Kidney (tissue), 14 donors: ENCODE results near the gene ADCY6. TPM values are rescaled to one million over a fixed set of nuclear protein-coding genes. Genes with fewer than 3 reads are reported as not detected.

ENCODE experiments used
- DNase-seq, 5 donors: peaks; one replicate each; pipeline ENCODE4 v3.0.0-alpha.2; 2013 to 2020
- FAIRE-seq: peaks from 2 replicates; lab custom pipeline; 2012; peaks lifted over from hg19 to GRCh38; lab: Jason Lieb, UNC
- H3K27ac ChIP-seq, 2 donors: one replicate each; pipeline ENCODE4 v1.7.0; 2013; ENCODE audit warnings: low read depth in 2 of 2, low read length in 2 of 2, inconsistent platforms in 1 of 2
- H3K27me3 ChIP-seq: one replicate; pipeline ENCODE4 v1.7.1; 2013; ENCODE audit warnings: low read length, inconsistent platforms; ENCODE audit not compliant: control insufficient read depth, insufficient read depth
- H3K36me3 ChIP-seq, 3 donors: one replicate each; pipeline versions ENCODE4 v1.7.0 to v1.7.1; 2013; ENCODE audit warnings: low read length in 3 of 3, control low read depth in 1 of 3, inconsistent platforms in 1 of 3; ENCODE audit not compliant: insufficient read depth in 3 of 3, control insufficient read depth in 2 of 3
- H3K4me1 ChIP-seq, 3 donors: one replicate each; pipeline versions ENCODE4 v1.7.0 to v1.7.1; 2013; ENCODE audit warnings: low read length in 3 of 3, inconsistent platforms in 1 of 3, low read depth in 1 of 3; ENCODE audit not compliant: control insufficient read depth in 2 of 3, insufficient read depth in 2 of 3
- H3K4me3 ChIP-seq, 3 donors: one replicate each; pipeline versions ENCODE4 v1.7.0 to v1.8.1; 2013; ENCODE audit warnings: low read length in 3 of 3, control low read depth in 1 of 3, inconsistent platforms in 1 of 3
- H3K9ac ChIP-seq, 3 donors: one replicate each; pipeline versions ENCODE4 v1.7.0 to v1.7.1; 2013; ENCODE audit warnings: low read length in 3 of 3, control low read depth in 1 of 3, inconsistent platforms in 1 of 3
- H3K9me3 ChIP-seq, 3 donors: one replicate each; pipeline versions ENCODE4 v1.7.0 to v1.7.1; 2013; ENCODE audit warnings: low read length in 3 of 3, control low read depth in 1 of 3, inconsistent platforms in 1 of 3; ENCODE audit not compliant: control insufficient read depth in 2 of 3, insufficient read depth in 1 of 3
- intact Hi-C: fragments of 100-400 bp; cut with DNase I; formaldehyde crosslinking; loops from one replicate; pipeline ENCODE4 v1.11.1; 2022
- polyA plus RNA-seq: library from polyadenylated mRNA; stranded (reverse); fragments of 350-450 nt; fragmentation: Illumina TruSeq; extraction: RNeasy Lipid Tissue Mini Kit (QIAGEN cat#74804); gene quantifications from one replicate; pipeline ENCODE4 v1.2.3, GENCODE V29; 2014; ENCODE audit warnings: low read depth, low replicate concordance; ENCODE audit not compliant: insufficient read depth
- total RNA-seq: library from RNA; stranded (reverse); fragmentation: NEBNext Ultra II Directional; extraction: Animal tissue kit (Norgen Biotek cat#: 25700); gene quantifications from one replicate; pipeline ENCODE4 v1.2.1, GENCODE V29; 2021
- TF ChIP-seq, protein P1 (sequence below): IDR thresholded peaks from 3 replicates; pipeline ENCODE4 v1.5.1; 2012; ENCODE audit warnings: mild to moderate bottlenecking, moderate library complexity, borderline replicate concordance; ENCODE audit not compliant: insufficient read depth; ENCODE audit errors: extremely low read depth
- donor health status: control.
- donor health status: control.
- donor health status: control.
- donor health status: control.
- donor health status: control.
- donor health status: DM: yes; HTN: yes; CAD: no.
- donor health status: Normal renal cell carcinoma (clear cell type).

The ADCY6 gene
- total and polyA plus RNA-seq, 2 donors from 2014 or later, result 27.3 to 66.9 TPM

DNA sequence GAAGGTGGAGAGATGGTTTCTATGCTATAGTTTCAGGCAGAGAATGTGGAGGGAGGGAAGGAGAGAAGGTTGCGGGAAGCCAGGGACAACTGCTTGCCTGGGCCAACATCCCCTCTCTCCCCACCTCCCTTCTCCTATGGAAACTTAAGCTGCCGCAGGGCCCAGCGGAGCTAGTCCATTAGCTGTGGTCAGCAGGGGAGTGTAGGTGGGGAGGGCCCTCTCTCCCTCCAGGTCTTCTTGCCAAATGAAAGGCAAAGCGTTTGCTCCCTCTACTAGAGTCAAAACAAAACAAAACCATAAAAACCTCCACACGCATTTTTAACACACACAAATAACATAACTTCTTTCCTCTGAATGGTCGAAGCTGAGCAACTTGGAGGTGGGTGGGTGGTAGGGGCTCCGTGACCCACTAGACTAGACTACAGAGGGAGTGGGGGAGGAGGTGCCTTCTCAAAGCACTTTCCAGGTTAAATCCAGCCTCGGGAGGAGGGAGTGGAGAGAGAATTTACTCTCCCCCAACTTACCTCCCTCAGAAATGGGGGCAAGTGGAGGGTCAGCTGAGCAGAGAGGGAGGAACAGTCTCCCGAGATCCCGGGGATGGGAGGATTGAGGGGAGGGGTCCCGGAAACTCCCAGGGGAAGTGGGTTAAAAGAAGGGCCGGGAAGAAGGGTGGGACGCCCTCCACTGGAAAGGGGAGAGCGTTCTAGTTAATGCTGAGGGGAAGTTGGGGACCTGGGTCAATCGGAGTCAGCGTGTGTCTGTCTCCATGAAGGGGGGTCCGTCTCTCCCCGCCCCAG is 24.8 kb upstream of the ADCY6 start:
- peak overlapping the region; percentile 46 to 81 (median 63) for H3K4me3 ChIP-seq
- H3K27me3 ChIP-seq, result no peaks in the 10 kb centered on the region
- H3K36me3 ChIP-seq, result no peaks in the 10 kb centered on the region
- intact Hi-C loops, result no loop called here
- no peaks in the 10 kb centered on the region for H3K9me3 ChIP-seq
- TF ChIP-seq, protein P1, sequence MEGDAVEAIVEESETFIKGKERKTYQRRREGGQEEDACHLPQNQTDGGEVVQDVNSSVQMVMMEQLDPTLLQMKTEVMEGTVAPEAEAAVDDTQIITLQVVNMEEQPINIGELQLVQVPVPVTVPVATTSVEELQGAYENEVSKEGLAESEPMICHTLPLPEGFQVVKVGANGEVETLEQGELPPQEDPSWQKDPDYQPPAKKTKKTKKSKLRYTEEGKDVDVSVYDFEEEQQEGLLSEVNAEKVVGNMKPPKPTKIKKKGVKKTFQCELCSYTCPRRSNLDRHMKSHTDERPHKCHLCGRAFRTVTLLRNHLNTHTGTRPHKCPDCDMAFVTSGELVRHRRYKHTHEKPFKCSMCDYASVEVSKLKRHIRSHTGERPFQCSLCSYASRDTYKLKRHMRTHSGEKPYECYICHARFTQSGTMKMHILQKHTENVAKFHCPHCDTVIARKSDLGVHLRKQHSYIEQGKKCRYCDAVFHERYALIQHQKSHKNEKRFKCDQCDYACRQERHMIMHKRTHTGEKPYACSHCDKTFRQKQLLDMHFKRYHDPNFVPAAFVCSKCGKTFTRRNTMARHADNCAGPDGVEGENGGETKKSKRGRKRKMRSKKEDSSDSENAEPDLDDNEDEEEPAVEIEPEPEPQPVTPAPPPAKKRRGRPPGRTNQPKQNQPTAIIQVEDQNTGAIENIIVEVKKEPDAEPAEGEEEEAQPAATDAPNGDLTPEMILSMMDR, result no peak
- peak overlapping the region in 1 of 2 donors; percentile 41 for H3K27ac ChIP-seq
- H3K9ac ChIP-seq, result peak overlapping the region in 2 of 3 donors; percentile 6 to 84
- H3K4me1 ChIP-seq, result peaks cover 0 to 25% (median 5%) of the 10 kb centered on the region in 3 donors
- FAIRE-seq (no peak), DNase-seq (peak in 4 of 5 donors; percentile 68 to 85 (median 82))

DNA sequence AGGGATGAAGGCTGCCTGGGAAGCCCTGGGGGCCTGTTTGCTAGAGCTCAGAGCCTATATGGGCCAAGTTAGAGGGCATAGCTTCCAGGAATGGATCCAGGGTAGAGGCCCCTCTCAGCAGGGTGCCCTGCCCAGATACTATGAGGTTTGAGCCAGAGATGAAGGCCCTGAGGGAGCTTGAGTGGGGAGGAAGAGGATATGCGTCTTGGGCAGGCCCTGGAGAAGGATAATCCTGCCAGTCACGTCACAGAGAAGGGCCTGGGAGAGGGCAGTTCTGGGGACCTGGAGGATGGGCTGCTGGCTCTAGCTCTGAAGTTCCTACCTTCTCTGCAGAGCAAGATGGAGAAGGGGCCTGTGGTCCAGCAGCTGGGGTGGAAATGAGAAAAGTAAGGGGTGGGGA is 23.5 kb upstream of the ADCY6 start:
- peaks cover 0 to 20% (median 5%) of the 10 kb centered on the region in 3 donors for H3K4me1 ChIP-seq
- no peaks in the 10 kb centered on the region for H3K27me3 ChIP-seq
- no peak overlapping the region for H3K4me3 ChIP-seq
- no peaks in the 10 kb centered on the region for H3K36me3 ChIP-seq
- H3K9ac ChIP-seq, result no peak overlapping the region
- TF ChIP-seq, protein P1, result no peak
- DNase-seq (no peak), FAIRE-seq (no peak)
- H3K27ac ChIP-seq, result no peak overlapping the region
- no peaks in the 10 kb centered on the region for H3K9me3 ChIP-seq
- intact Hi-C loops, result no loop called here

DNA sequence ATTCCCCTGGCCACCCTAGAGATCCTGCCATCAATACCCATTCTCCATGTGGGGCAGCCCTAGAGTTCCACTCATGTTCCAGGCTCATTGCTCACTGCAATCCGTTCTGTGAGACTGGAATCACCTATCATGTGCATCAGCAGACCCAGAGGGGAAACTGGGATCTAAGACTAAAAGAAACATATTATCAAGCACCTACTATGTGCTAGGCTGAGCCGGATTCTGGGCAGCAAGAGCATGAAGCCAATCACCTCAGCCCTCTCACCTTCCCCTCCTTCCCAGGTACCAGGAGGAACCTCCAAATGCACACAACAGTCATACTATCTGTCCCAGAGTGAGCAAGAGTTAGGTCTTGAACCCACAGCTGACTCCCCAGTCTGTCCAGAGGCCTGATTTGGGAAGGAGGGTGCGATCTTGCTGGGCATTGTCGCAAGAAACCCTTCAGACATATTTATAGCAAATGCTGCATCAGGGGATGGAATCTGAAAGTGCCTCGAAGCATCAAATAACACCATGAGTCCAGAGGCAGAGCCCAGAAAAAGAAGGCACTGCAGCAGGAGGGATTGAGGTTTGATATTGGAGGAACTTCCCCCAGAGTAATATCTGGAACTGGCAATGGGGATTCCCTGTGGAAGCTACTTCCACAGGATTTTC is 22.7 kb upstream of the ADCY6 start:
- H3K27ac ChIP-seq, result peak overlapping the region in 1 of 2 donors; percentile 17
- H3K9ac ChIP-seq, result no peak overlapping the region
- TF ChIP-seq, protein P1, result no peak
- no peaks in the 10 kb centered on the region for H3K9me3 ChIP-seq
- H3K36me3 ChIP-seq, result no peaks in the 10 kb centered on the region
- FAIRE-seq (no peak), DNase-seq (no peak)
- H3K4me3 ChIP-seq, result no peak overlapping the region
- intact Hi-C loops, result no loop called here
- H3K4me1 ChIP-seq, result peaks cover 0 to 19% (median 5%) of the 10 kb centered on the region in 3 donors
- no peaks in the 10 kb centered on the region for H3K27me3 ChIP-seq
